ENCODE measurements around the gene RNF182.
A peak's percentile ranks its signal among the peaks of the same experiment; 100 is the strongest.

The RNF182 gene

DNA sequence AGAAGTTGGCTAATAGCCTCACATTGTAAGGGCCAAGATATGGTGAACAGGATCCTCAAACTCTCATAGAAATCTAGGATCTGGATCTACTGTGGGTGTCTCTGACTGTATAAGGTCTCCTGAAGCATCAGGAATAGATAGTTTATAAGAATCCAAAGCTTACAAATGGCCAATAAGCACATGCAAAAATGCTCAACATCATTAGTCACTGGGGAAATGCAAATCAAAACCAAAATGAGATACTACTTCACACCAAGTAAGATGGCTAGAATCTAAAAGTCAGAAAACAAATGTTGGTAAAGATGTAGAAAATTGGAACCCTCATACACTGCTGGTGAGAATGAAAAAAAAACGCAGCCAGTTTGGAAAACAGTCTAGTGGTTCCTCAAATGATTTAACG is 14.3 kb upstream of the RNF182 start:
- TF ChIP-seq CTCF (conservative IDR thresholded peaks at IDR 0.05; ENCODE audit: low read length) = no peak
- no peak for DNase-seq (ENCODE audit: low read depth)
- H3K4me3 ChIP-seq (ENCODE audit: low read length) = no peak overlapping the region

DNA sequence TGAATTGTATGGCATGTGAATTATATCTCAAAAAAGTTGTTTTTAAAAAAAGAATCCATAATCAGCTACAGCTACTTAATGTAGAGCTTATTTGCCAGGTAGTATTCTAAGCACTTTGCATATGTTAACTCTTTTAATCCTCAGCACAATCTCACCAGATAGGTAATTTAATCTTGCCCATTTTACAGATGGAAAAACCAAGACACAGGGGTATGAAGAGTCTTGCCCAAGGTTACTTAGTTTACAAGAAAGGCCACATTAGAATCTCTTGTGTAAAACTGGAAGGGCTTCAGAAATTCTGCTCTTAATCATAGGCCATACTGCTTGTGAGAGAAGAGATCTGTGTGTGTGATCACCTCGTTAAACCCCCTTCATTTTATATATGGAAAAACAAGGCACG is 13.4 kb upstream of the RNF182 start:
- H3K4me3 ChIP-seq (ENCODE audit: low read length) = no peak overlapping the region
- no peak for TF ChIP-seq CTCF (conservative IDR thresholded peaks at IDR 0.05; ENCODE audit: low read length)
- no peak for DNase-seq (ENCODE audit: low read depth)

GRCh38 chr6:13913226-13914001 is 11.3 kb upstream of the RNF182 start:
- DNase-seq (ENCODE audit: low read depth) = no peak
- TF ChIP-seq CTCF (conservative IDR thresholded peaks at IDR 0.05; ENCODE audit: low read length) = no peak
- no peak overlapping the region for H3K4me3 ChIP-seq (ENCODE audit: low read length)

DNA sequence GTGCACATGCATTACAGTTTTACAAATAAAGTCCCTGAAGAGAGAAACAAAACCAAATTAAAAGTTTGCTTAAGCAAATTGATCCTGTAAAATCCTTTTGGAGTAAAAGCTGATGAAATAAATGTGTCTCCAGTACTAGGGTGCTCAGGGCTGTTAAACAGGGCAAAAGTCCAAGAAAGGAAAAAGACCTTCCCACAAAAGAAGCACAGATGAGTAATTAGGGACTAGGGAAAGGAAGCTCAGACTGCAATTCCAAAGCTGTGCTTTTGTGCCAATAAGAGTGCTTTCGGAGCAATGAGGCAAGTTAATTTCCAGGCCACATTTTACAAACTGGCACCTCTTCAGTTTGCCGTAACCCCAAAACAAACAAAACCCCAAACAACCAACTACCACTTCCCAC is 10.4 kb upstream of the RNF182 start:
- peak; percentile 11 for DNase-seq (ENCODE audit: low read depth)
- no peak overlapping the region for H3K4me3 ChIP-seq (ENCODE audit: low read length)
- TF ChIP-seq CTCF (conservative IDR thresholded peaks at IDR 0.05; ENCODE audit: low read length) = no peak

DNA sequence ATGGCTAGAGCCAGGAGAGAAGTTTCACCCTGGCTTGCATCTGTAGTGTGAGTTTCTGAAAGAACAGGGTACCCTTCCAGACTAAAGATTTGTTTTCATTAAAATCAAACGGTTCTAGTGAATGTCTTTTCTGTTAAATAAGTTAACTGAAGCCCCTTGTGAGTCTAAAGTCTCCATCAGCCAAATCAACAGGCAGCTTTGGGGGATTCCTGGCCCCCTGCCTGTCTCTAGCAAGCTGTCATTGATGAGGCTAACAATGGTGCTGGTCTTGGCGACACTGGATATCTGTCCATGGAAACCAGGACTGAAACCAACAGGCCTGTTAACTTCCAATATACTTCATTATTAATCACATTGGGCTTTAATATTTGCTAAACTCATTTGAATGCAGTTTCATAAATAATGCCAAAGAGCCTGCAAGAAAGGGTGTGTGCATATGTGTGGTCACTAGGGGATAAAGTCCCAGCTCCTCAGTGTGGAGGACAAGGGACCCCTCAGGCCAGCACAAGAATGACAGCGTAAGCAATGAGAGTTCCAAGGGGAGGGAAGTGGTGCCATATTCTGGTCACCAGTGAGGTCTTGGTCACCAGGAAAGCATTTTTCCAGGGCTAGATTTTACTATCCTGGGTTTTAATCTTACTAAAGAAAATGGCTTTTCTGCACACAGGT is 9.1 kb upstream of the RNF182 start:
- DNase-seq (ENCODE audit: low read depth) = no peak
- no peak for TF ChIP-seq CTCF (conservative IDR thresholded peaks at IDR 0.05; ENCODE audit: low read length)
- no peak overlapping the region for H3K4me3 ChIP-seq (ENCODE audit: low read length)

- no peak for TF ChIP-seq CTCF (conservative IDR thresholded peaks at IDR 0.05; ENCODE audit: low read length)
- DNase-seq (ENCODE audit: low read depth) = peak; percentile 47
- H3K4me3 ChIP-seq (ENCODE audit: low read length) = no peak overlapping the region
These were observed 8.4 kb upstream of the RNF182 start for GRCh38 chr6:13916230-13916944.
